ENCODE measurements around the gene CTLA4.
"Not testable (repeated sequence)": the region's sequence is repeated elsewhere in the genome, so short reads cannot be mapped to it uniquely, and the experiment has no call there.

The CTLA4 gene

GRCh38 chr2:203857656-203858055 lies 9.9 kb upstream of the CTLA4 start:
- DNase-seq (ENCODE audit: low read depth in 2 of 2, low spot score in 1 of 2) = no peak

GRCh38 chr2:203858176-203858575 lies 9.4 kb upstream of the CTLA4 start:
- no peak for DNase-seq (ENCODE audit: low read depth in 2 of 2, low spot score in 1 of 2)

- no peak for DNase-seq (ENCODE audit: low read depth in 2 of 2, low spot score in 1 of 2)
Measured at GRCh38 chr2:203859030-203859789, 8.4 kb upstream of the CTLA4 start.

GRCh38 chr2:203861197-203861596 lies 6.4 kb upstream of the CTLA4 start:
- DNase-seq (ENCODE audit: low read depth in 2 of 2, low spot score in 1 of 2) = no peak

- no peak for DNase-seq (ENCODE audit: low read depth in 2 of 2, low spot score in 1 of 2)
Measured at GRCh38 chr2:203861607-203862006, 6.0 kb upstream of the CTLA4 start.

- DNase-seq (ENCODE audit: low read depth in 2 of 2, low spot score in 1 of 2) = peak in 1 of 2 donors; percentile 19
Measured at GRCh38 chr2:203869223-203870042, 1.9 kb downstream of the CTLA4 start.

GRCh38 chr2:203870481-203870880 lies 2.9 kb downstream of the CTLA4 start:
- DNase-seq (ENCODE audit: low read depth in 2 of 2, low spot score in 1 of 2) = no peak

- DNase-seq (ENCODE audit: low read depth in 2 of 2, low spot score in 1 of 2) = no peak
Measured at GRCh38 chr2:203870941-203871340, 3.4 kb downstream of the CTLA4 start.

GRCh38 chr2:203871371-203871983 lies 3.9 kb downstream of the CTLA4 start:
- DNase-seq (ENCODE audit: low read depth in 2 of 2, low spot score in 1 of 2) = no peak

GRCh38 chr2:203873461-203873860 lies 5.9 kb downstream of the CTLA4 start:
- DNase-seq (ENCODE audit: low read depth in 2 of 2, low spot score in 1 of 2) = no peak

- DNase-seq (ENCODE audit: low read depth in 2 of 2, low spot score in 1 of 2) = no peak
Measured at GRCh38 chr2:203873921-203874631, 6.5 kb downstream of the CTLA4 start.

- no peak for DNase-seq (ENCODE audit: low read depth in 2 of 2, low spot score in 1 of 2)
Measured at GRCh38 chr2:203875471-203875870, 7.9 kb downstream of the CTLA4 start.

GRCh38 chr2:203876328-203876727 lies 8.8 kb downstream of the CTLA4 start:
- DNase-seq (ENCODE audit: low read depth in 2 of 2, low spot score in 1 of 2) = no peak

- DNase-seq (ENCODE audit: low read depth in 2 of 2, low spot score in 1 of 2) = no peak
Measured at GRCh38 chr2:203878063-203878462, 10.5 kb downstream of the CTLA4 start.

GRCh38 chr2:203880557-203881125 lies 13.1 kb downstream of the CTLA4 start:
- no peak for DNase-seq (ENCODE audit: low read depth in 2 of 2, low spot score in 1 of 2)

GRCh38 chr2:203881185-203881584 lies 13.6 kb downstream of the CTLA4 start:
- not testable (repeated sequence) for DNase-seq (ENCODE audit: low read depth in 2 of 2, low spot score in 1 of 2)

- DNase-seq (ENCODE audit: low read depth in 2 of 2, low spot score in 1 of 2) = no peak
Measured at GRCh38 chr2:203882551-203882950, 15.0 kb downstream of the CTLA4 start.

- DNase-seq (ENCODE audit: low read depth in 2 of 2, low spot score in 1 of 2) = no peak
Measured at GRCh38 chr2:203886661-203887151, 19.1 kb downstream of the CTLA4 start.

GRCh38 chr2:203887677-203888076 lies 20.1 kb downstream of the CTLA4 start:
- DNase-seq (ENCODE audit: low read depth in 2 of 2, low spot score in 1 of 2) = no peak

GRCh38 chr2:203889542-203889941 lies 22.0 kb downstream of the CTLA4 start:
- no peak for DNase-seq (ENCODE audit: low read depth in 2 of 2, low spot score in 1 of 2)

GRCh38 chr2:203889944-203890343 lies 22.4 kb downstream of the CTLA4 start:
- no peak for DNase-seq (ENCODE audit: low read depth in 2 of 2, low spot score in 1 of 2)
